SK-N-SH (cell line): ENCODE data around the gene ZHX3.

Experiments used
- EP300 ChIP-seq, 2 experiments: IDR thresholded peaks; 2 replicates each; pipeline versions ENCODE4 v1.4.0 to v1.6.1; 2012; ENCODE audit warnings: borderline replicate concordance in 1 of 2, low read depth in 1 of 2, low read length in 1 of 2
- FOXJ3 ChIP-seq: sonication (generic); formaldehyde crosslinking; IDR thresholded peaks from 2 replicates; pipeline ENCODE4 v1.5.1; 2020; ENCODE audit warnings: mild to moderate bottlenecking, missing genetic modification reagents
- GATA2 ChIP-seq: sonication (generic); formaldehyde crosslinking; IDR thresholded peaks from 2 replicates; pipeline ENCODE4 v1.5.0; 2020; ENCODE audit warnings: mild to moderate bottlenecking, missing genetic modification reagents
- RAD21 ChIP-seq: IDR thresholded peaks from 2 replicates; pipeline ENCODE4 v1.6.1; 2012; ENCODE audit warnings: mild to moderate bottlenecking, low read length
- RCOR1 ChIP-seq: fragments of 150-350 bp; IDR thresholded peaks from 2 replicates; pipeline ENCODE4 v1.6.1; 2017; ENCODE audit warnings: antibody characterized with exemption, low read length
- RFX5 ChIP-seq: IDR thresholded peaks from 2 replicates; pipeline ENCODE4 v1.6.1; 2012; ENCODE audit warnings: mild to moderate bottlenecking, improper control_type of control experiment, low read length
- RXRA ChIP-seq: IDR thresholded peaks from 2 replicates; pipeline ENCODE4 v1.4.0; 2012; ENCODE audit warnings: low read depth, mild to moderate bottlenecking, borderline replicate concordance
- SIN3A ChIP-seq: IDR thresholded peaks from 2 replicates; pipeline ENCODE4 v1.6.1; 2012; ENCODE audit warnings: low read depth, mild to moderate bottlenecking, low read length, moderate library complexity, borderline replicate concordance
- TAF1 ChIP-seq: IDR thresholded peaks from 2 replicates; pipeline ENCODE4 v1.6.1; 2012; ENCODE audit warnings: low read depth, mild to moderate bottlenecking, low read length, moderate library complexity, borderline replicate concordance
- TF ChIP-seq, protein P1 (sequence below): IDR thresholded peaks from 2 replicates; pipeline ENCODE4 v1.6.1; 2012; ENCODE audit warnings: mild to moderate bottlenecking, low read depth, low read length, moderate library complexity
- TF ChIP-seq, protein P2 (sequence below): fragments of 200-600 bp; sonication (generic); IDR thresholded peaks from 2 replicates; pipeline ENCODE4 v1.6.1; 2017; ENCODE audit warnings: antibody characterized with exemption, mild to moderate bottlenecking, moderate library complexity
- TF ChIP-seq, protein P3 (sequence below): IDR thresholded peaks from 2 replicates; pipeline ENCODE4 v1.4.0; 2012; ENCODE audit warnings: low read depth
- TF ChIP-seq, protein P4 (sequence below): fragments of 150-350 bp; IDR thresholded peaks from 2 replicates; pipeline ENCODE4 v1.6.1; 2017; ENCODE audit warnings: antibody characterized with exemption, low read length, low read depth, borderline replicate concordance

DNA sequence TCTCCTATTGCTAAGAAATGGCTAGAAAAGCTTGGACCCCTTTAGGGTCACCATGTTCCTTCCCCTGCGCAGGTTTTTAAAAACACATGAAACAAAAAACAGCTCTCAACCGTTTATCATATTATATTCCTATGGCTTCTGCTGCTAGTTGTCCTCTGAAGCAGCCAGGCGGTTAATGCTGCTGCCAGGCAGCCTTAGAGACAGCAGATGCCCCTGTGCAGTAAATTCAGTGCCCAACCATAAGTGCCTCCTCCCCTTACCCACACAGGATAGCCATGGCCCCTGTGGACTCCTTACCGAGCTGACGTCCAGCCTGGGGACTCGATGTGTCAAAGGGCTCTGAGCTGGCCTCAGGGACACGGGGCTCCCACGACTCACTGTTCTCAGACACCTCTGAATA lies 115.8 kb downstream of the ZHX3 start:
- TF ChIP-seq TAF1 (no peak), EP300 (IDR thresholded peaks at IDR 0.05; ENCODE audit: borderline replicate concordance in 1 of 2, low read depth in 1 of 2, low read length in 1 of 2) (no peak), SIN3A (no peak), RCOR1 (no peak), RAD21 (no peak), RXRA (no peak), GATA2 (CRISPR knock-in tag) (no peak), FOXJ3 (CRISPR knock-in tag) (no peak), RFX5 (no peak)
- TF ChIP-seq, protein P1, sequence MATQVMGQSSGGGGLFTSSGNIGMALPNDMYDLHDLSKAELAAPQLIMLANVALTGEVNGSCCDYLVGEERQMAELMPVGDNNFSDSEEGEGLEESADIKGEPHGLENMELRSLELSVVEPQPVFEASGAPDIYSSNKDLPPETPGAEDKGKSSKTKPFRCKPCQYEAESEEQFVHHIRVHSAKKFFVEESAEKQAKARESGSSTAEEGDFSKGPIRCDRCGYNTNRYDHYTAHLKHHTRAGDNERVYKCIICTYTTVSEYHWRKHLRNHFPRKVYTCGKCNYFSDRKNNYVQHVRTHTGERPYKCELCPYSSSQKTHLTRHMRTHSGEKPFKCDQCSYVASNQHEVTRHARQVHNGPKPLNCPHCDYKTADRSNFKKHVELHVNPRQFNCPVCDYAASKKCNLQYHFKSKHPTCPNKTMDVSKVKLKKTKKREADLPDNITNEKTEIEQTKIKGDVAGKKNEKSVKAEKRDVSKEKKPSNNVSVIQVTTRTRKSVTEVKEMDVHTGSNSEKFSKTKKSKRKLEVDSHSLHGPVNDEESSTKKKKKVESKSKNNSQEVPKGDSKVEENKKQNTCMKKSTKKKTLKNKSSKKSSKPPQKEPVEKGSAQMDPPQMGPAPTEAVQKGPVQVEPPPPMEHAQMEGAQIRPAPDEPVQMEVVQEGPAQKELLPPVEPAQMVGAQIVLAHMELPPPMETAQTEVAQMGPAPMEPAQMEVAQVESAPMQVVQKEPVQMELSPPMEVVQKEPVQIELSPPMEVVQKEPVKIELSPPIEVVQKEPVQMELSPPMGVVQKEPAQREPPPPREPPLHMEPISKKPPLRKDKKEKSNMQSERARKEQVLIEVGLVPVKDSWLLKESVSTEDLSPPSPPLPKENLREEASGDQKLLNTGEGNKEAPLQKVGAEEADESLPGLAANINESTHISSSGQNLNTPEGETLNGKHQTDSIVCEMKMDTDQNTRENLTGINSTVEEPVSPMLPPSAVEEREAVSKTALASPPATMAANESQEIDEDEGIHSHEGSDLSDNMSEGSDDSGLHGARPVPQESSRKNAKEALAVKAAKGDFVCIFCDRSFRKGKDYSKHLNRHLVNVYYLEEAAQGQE, result no peak
- TF ChIP-seq, protein P2, sequence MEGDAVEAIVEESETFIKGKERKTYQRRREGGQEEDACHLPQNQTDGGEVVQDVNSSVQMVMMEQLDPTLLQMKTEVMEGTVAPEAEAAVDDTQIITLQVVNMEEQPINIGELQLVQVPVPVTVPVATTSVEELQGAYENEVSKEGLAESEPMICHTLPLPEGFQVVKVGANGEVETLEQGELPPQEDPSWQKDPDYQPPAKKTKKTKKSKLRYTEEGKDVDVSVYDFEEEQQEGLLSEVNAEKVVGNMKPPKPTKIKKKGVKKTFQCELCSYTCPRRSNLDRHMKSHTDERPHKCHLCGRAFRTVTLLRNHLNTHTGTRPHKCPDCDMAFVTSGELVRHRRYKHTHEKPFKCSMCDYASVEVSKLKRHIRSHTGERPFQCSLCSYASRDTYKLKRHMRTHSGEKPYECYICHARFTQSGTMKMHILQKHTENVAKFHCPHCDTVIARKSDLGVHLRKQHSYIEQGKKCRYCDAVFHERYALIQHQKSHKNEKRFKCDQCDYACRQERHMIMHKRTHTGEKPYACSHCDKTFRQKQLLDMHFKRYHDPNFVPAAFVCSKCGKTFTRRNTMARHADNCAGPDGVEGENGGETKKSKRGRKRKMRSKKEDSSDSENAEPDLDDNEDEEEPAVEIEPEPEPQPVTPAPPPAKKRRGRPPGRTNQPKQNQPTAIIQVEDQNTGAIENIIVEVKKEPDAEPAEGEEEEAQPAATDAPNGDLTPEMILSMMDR, result no peak
- TF ChIP-seq, protein P3, sequence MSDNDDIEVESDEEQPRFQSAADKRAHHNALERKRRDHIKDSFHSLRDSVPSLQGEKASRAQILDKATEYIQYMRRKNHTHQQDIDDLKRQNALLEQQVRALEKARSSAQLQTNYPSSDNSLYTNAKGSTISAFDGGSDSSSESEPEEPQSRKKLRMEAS, result no peak
- TF ChIP-seq, protein P4, sequence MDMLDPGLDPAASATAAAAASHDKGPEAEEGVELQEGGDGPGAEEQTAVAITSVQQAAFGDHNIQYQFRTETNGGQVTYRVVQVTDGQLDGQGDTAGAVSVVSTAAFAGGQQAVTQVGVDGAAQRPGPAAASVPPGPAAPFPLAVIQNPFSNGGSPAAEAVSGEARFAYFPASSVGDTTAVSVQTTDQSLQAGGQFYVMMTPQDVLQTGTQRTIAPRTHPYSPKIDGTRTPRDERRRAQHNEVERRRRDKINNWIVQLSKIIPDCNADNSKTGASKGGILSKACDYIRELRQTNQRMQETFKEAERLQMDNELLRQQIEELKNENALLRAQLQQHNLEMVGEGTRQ, result no peak
